HCT116 (cell line): ENCODE data around the gene ZNF276. TPM values are rescaled to one million over a fixed set of nuclear protein-coding genes. Genes with fewer than 3 reads are reported as not detected.

Source experiments
- ATAC-seq: fragments of 200-7000 bp; cut with Tn5 transposase; 2 replicates; pipeline ENCODE4 v1.9.1; 2020; ENCODE audit warnings: mild to moderate bottlenecking, moderate library complexity
- BruUV-seq: library from RNA; stranded (reverse); fragments of 400-500 nt; replicated peaks from 2 replicates; lab custom pipeline; 2021; lab: Mats Ljungman, UMichigan
- CTCF ChIA-PET: fragments of 300-600 bp; sonication (Branson Sonifier 250); formaldehyde crosslinking; loops from one replicate; lab custom pipeline; 2021; ENCODE audit warnings: antibody characterized with exemption; lab: Charles Lee
- POLR2A ChIA-PET: fragments of 300-600, 350-600 bp; sonication (Branson Sonifier 250); formaldehyde crosslinking; loops from one replicate; lab custom pipeline; 2021; ENCODE audit warnings: antibody characterized with exemption; lab: Charles Lee
- RAD21 ChIA-PET, 2 experiments: fragments of 300-600 bp; sonication (Branson Sonifier 250); formaldehyde crosslinking; loops; one replicate each; lab custom pipeline; 2023; ENCODE audit warnings: low total read pairs in 2 of 2; ENCODE audit not compliant: uncharacterized antibody in 2 of 2, unreplicated experiment in 2 of 2, low non-redundant PET in 1 of 2; lab: Charles Lee
- DNase-seq: peaks from one replicate; pipeline ENCODE4 v3.0.0-alpha.2; 2010; ENCODE audit warnings: low read depth, low spot score
- H2AFZ ChIP-seq: fragments of 200-600 bp; shearing (Covaris generic), sonication (generic); 2 replicates; pipeline ENCODE4 v1.6.1; 2017; ENCODE audit warnings: low read depth, mixed run types, mixed read lengths, antibody characterized with exemption, low read length; ENCODE audit not compliant: poor library complexity, severe bottlenecking
- H3K27ac ChIP-seq: 2 replicates; pipeline ENCODE4 v1.5.1; 2012; ENCODE audit warnings: low read depth, low read length
- H3K27me3 ChIP-seq: fragments of 200-600 bp; sonication (generic); 2 replicates; pipeline ENCODE4 v1.6.1; 2016; ENCODE audit warnings: mixed run types, low read length, mixed read lengths; ENCODE audit not compliant: insufficient read depth
- H3K36me3 ChIP-seq, 2 experiments: fragments of 200-500 bp in 1 of 2; fragments of 200-600 bp in 1 of 2; sonication (Bioruptor generic) in 1 of 2; sonication (generic) in 1 of 2; 2 replicates each; pipeline versions ENCODE4 v1.5.1 to v1.6.1; 2014 to 2016; ENCODE audit warnings: low read length in 2 of 2, inconsistent platforms in 1 of 2, mixed read lengths in 1 of 2, mixed run types in 1 of 2; ENCODE audit not compliant: insufficient read depth in 2 of 2, control insufficient read depth in 1 of 2
- H3K4me1 ChIP-seq, 2 experiments: fragments of 200-600 bp in 1 of 2; sonication (generic) in 1 of 2; 2 replicates each; pipeline versions ENCODE4 v1.5.1 to v1.6.1; 2012 to 2017; ENCODE audit warnings: low read length in 2 of 2, inconsistent platforms in 1 of 2, mild to moderate bottlenecking in 1 of 2, mixed read lengths in 1 of 2, mixed run types in 1 of 2, moderate library complexity in 1 of 2; ENCODE audit not compliant: insufficient read depth in 2 of 2, control insufficient read depth in 1 of 2
- H3K4me2 ChIP-seq: fragments of 200-600 bp; sonication (generic); 2 replicates; pipeline ENCODE4 v1.6.1; 2017; ENCODE audit warnings: mixed run types, low read length, mixed read lengths
- H3K4me3 ChIP-seq, 2 experiments: fragments of 200-600 bp in 1 of 2; sonication (generic) in 1 of 2; replicated peaks in 1 of 2; 2 replicates each; pipeline ENCODE4 v1.5.1; 2011 to 2016; ENCODE audit warnings: low read length in 2 of 2, control low read depth in 1 of 2, low read depth in 1 of 2, mild to moderate bottlenecking in 1 of 2, mixed read lengths in 1 of 2, mixed run types in 1 of 2
- H3K79me2 ChIP-seq: fragments of 200-600 bp; sonication (generic); 2 replicates; pipeline ENCODE4 v1.6.1; 2017; ENCODE audit warnings: mild to moderate bottlenecking, mixed run types, low read length, moderate library complexity, mixed read lengths; ENCODE audit not compliant: insufficient read depth
- H3K9ac ChIP-seq: fragments of 200-600 bp; sonication (generic); 2 replicates; pipeline ENCODE4 v1.6.1; 2016; ENCODE audit warnings: low read length, mixed read lengths
- H3K9me2 ChIP-seq: fragments of 200-600 bp; sonication (generic), shearing (Covaris generic); 2 replicates; pipeline ENCODE4 v1.6.1; 2017; ENCODE audit warnings: mixed run types, mild to moderate bottlenecking, moderate library complexity; ENCODE audit not compliant: insufficient read depth
- H3K9me3 ChIP-seq, 2 experiments: fragments of 200-500 bp in 1 of 2; fragments of 200-600 bp in 1 of 2; sonication (Bioruptor generic) in 1 of 2; sonication (generic) in 1 of 2; 2 replicates each; pipeline ENCODE4 v1.6.1; 2014 to 2017; ENCODE audit warnings: low read length in 2 of 2, mixed read lengths in 2 of 2, inconsistent platforms in 1 of 2, low read depth in 1 of 2, mild to moderate bottlenecking in 1 of 2, mixed run types in 1 of 2, moderate library complexity in 1 of 2; ENCODE audit not compliant: control insufficient read depth in 1 of 2, insufficient read depth in 1 of 2
- H4K20me1 ChIP-seq: fragments of 200-600 bp; sonication (generic), shearing (Covaris generic); 2 replicates; pipeline ENCODE4 v1.6.1; 2017; ENCODE audit warnings: mixed run types, mild to moderate bottlenecking, moderate library complexity; ENCODE audit not compliant: insufficient read depth
- CBX3 ChIP-seq: IDR thresholded peaks from 2 replicates; pipeline ENCODE4 v1.6.1; 2012; ENCODE audit warnings: low read depth
- CEBPB ChIP-seq: IDR thresholded peaks from 2 replicates; pipeline ENCODE4 v1.6.1; 2012; ENCODE audit warnings: low read depth
- EGR1 ChIP-seq: IDR thresholded peaks from 2 replicates; pipeline ENCODE4 v1.6.1; 2012; ENCODE audit warnings: low read depth
- ELF1 ChIP-seq: IDR thresholded peaks from 2 replicates; pipeline ENCODE4 v1.6.1; 2012; ENCODE audit warnings: low read depth, borderline replicate concordance
- EZH2 ChIP-seq: fragments of 200-600 bp; sonication (generic); IDR thresholded peaks from 2 replicates; pipeline ENCODE4 v1.6.1; 2017; ENCODE audit warnings: antibody characterized with exemption, mixed run types
- EZH2phosphoT487 ChIP-seq: fragments of 200-600 bp; IDR thresholded peaks from 2 replicates; pipeline ENCODE4 v1.6.1; 2018; ENCODE audit warnings: antibody characterized with exemption, borderline replicate concordance
- FOSL1 ChIP-seq: IDR thresholded peaks from 2 replicates; pipeline ENCODE4 v1.6.1; 2012; ENCODE audit warnings: low read depth
- JUND ChIP-seq: IDR thresholded peaks from 2 replicates; pipeline ENCODE4 v1.6.1; 2012
- POLR2AphosphoS5 ChIP-seq: IDR thresholded peaks from 2 replicates; pipeline ENCODE4 v1.6.1; 2011; ENCODE audit warnings: mild to moderate bottlenecking, low read depth, low read length, moderate library complexity
- RAD21 ChIP-seq: IDR thresholded peaks from 2 replicates; pipeline ENCODE4 v1.6.1; 2012; ENCODE audit warnings: low read depth, mild to moderate bottlenecking
- SP1 ChIP-seq: IDR thresholded peaks from 2 replicates; pipeline ENCODE4 v1.6.1; 2012; ENCODE audit warnings: low read depth
- SRF ChIP-seq: IDR thresholded peaks from 2 replicates; pipeline ENCODE4 v1.6.1; 2012; ENCODE audit warnings: low read depth
- TCF7L2 ChIP-seq: IDR thresholded peaks from 2 replicates; pipeline ENCODE4 v1.7.0; 2011; ENCODE audit warnings: borderline replicate concordance, inconsistent platforms; ENCODE audit not compliant: insufficient read depth, insufficient read length; ENCODE audit errors: extremely low read depth
- YY1 ChIP-seq: IDR thresholded peaks from 2 replicates; pipeline ENCODE4 v1.6.1; 2011; ENCODE audit warnings: low read length, low read depth, moderate library complexity, mild to moderate bottlenecking; ENCODE audit not compliant: insufficient replicate concordance; ENCODE audit errors: extremely low read depth
- ZFX ChIP-seq: fragments of 450-650 bp; IDR thresholded peaks from 2 replicates; pipeline ENCODE4 v1.6.1; 2017
- ZNF274 ChIP-seq: fragments of 200-500 bp; sonication (Bioruptor generic); IDR thresholded peaks from 2 replicates; pipeline ENCODE4 v1.6.1; 2014; ENCODE audit warnings: mild to moderate bottlenecking, low read depth, low read length, inconsistent platforms
- intact Hi-C: fragments of 100-400 bp; cut with micrococcal nuclease; formaldehyde crosslinking; loops from 2 replicates; pipeline ENCODE4 v1.10.0; 2022
- total RNA-seq: library from RNA; stranded (reverse); gene quantifications from one replicate; pipeline ENCODE4 v1.2.1, GENCODE V29; 2021; ENCODE audit not compliant: unreplicated experiment
- TF ChIP-seq, protein P1 (sequence below): IDR thresholded peaks from 2 replicates; pipeline ENCODE4 v1.6.1; 2012; ENCODE audit warnings: low read depth
- TF ChIP-seq, protein P2 (sequence below): IDR thresholded peaks from 2 replicates; pipeline ENCODE4 v1.6.1; 2012
- TF ChIP-seq, protein P3 (sequence below): IDR thresholded peaks from 2 replicates; pipeline ENCODE4 v1.6.1; 2012
- TF ChIP-seq, protein P4 (sequence below), 3 experiments: fragments of 200-600 bp in 1 of 3; sonication (generic) in 1 of 3; IDR thresholded peaks in 2 of 3; conservative IDR thresholded peaks in 1 of 3; 2 replicates each; pipeline ENCODE4 v1.5.1; 2012 to 2017; ENCODE audit warnings: low read depth in 2 of 3, low read length in 2 of 3, antibody characterized with exemption in 1 of 3, borderline replicate concordance in 1 of 3, control low read depth in 1 of 3, mild to moderate bottlenecking in 1 of 3, mixed read lengths in 1 of 3, mixed run types in 1 of 3, moderate library complexity in 1 of 3; ENCODE audit not compliant: insufficient read depth in 1 of 3

ZNF276 gene
- total RNA-seq, 1 experiment from 2014 or later, result 49.9 TPM

DNA sequence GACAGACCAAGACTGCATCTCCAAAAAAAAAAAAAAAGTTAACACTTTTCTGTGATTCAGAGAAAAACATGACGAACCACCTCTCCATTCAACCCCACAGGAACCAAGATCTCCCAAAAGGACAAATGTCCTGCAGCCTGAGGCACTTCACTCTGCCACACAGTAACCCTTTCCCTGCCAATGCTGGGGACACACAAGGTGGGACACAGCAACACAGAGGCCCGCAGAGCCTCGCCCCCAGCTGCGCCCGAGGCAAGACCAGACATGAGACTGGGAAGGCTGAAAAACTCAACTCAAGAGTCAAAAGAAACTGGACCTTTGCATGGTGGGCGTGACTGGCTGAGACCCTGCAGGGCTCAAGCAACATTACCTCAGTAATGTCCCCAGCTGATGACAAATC is 61.2 kb downstream of the ZNF276 start:
- no TSS peak for BruUV-seq
- Histone ChIP-seq H3K4me3 (no peak overlapping the region), H3K9ac (no peak overlapping the region), H3K27ac (no peak overlapping the region), H3K79me2 (peaks cover 32% of the 10 kb centered on the region), H3K4me1 (no peaks in the 10 kb centered on the region), H3K9me3 (no peaks in the 10 kb centered on the region), H3K9me2 (no peaks in the 10 kb centered on the region), H3K27me3 (no peaks in the 10 kb centered on the region), H2AFZ (no peak overlapping the region), H3K4me2 (no peak overlapping the region), H3K36me3 (peaks cover 55 to 71% of the 10 kb centered on the region in 2 experiments), H4K20me1 (0 out of 2 replicates have a peak, but pooled peaks cover 5% of the 10 kb centered on the region)
- intact Hi-C loops, result no loop called here
- RAD21 ChIA-PET, result no interaction called here
- TF ChIP-seq, protein P1, sequence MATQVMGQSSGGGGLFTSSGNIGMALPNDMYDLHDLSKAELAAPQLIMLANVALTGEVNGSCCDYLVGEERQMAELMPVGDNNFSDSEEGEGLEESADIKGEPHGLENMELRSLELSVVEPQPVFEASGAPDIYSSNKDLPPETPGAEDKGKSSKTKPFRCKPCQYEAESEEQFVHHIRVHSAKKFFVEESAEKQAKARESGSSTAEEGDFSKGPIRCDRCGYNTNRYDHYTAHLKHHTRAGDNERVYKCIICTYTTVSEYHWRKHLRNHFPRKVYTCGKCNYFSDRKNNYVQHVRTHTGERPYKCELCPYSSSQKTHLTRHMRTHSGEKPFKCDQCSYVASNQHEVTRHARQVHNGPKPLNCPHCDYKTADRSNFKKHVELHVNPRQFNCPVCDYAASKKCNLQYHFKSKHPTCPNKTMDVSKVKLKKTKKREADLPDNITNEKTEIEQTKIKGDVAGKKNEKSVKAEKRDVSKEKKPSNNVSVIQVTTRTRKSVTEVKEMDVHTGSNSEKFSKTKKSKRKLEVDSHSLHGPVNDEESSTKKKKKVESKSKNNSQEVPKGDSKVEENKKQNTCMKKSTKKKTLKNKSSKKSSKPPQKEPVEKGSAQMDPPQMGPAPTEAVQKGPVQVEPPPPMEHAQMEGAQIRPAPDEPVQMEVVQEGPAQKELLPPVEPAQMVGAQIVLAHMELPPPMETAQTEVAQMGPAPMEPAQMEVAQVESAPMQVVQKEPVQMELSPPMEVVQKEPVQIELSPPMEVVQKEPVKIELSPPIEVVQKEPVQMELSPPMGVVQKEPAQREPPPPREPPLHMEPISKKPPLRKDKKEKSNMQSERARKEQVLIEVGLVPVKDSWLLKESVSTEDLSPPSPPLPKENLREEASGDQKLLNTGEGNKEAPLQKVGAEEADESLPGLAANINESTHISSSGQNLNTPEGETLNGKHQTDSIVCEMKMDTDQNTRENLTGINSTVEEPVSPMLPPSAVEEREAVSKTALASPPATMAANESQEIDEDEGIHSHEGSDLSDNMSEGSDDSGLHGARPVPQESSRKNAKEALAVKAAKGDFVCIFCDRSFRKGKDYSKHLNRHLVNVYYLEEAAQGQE, result no peak
- no peak for TF ChIP-seq EGR1
- no peak for TF ChIP-seq EZH2
- no peak for TF ChIP-seq FOSL1
- no peak for TF ChIP-seq TCF7L2
- TF ChIP-seq, protein P2, sequence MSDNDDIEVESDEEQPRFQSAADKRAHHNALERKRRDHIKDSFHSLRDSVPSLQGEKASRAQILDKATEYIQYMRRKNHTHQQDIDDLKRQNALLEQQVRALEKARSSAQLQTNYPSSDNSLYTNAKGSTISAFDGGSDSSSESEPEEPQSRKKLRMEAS, result no peak
- no peak for TF ChIP-seq SP1
- TF ChIP-seq EZH2phosphoT487, result no peak
- TF ChIP-seq ZNF274, result no peak
- no peak for TF ChIP-seq RAD21
- TF ChIP-seq YY1, result no peak
- TF ChIP-seq, protein P3, sequence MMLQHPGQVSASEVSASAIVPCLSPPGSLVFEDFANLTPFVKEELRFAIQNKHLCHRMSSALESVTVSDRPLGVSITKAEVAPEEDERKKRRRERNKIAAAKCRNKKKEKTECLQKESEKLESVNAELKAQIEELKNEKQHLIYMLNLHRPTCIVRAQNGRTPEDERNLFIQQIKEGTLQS, result no peak
- no peak for TF ChIP-seq JUND
- TF ChIP-seq ZFX, result no peak
- TF ChIP-seq POLR2AphosphoS5, result no peak
- TF ChIP-seq, protein P4, sequence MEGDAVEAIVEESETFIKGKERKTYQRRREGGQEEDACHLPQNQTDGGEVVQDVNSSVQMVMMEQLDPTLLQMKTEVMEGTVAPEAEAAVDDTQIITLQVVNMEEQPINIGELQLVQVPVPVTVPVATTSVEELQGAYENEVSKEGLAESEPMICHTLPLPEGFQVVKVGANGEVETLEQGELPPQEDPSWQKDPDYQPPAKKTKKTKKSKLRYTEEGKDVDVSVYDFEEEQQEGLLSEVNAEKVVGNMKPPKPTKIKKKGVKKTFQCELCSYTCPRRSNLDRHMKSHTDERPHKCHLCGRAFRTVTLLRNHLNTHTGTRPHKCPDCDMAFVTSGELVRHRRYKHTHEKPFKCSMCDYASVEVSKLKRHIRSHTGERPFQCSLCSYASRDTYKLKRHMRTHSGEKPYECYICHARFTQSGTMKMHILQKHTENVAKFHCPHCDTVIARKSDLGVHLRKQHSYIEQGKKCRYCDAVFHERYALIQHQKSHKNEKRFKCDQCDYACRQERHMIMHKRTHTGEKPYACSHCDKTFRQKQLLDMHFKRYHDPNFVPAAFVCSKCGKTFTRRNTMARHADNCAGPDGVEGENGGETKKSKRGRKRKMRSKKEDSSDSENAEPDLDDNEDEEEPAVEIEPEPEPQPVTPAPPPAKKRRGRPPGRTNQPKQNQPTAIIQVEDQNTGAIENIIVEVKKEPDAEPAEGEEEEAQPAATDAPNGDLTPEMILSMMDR (IDR thresholded peaks at IDR 0.05 in 2 of 3, conservative IDR thresholded peaks at IDR 0.05 in 1 of 3; ENCODE audit: borderline replicate concordance in 1 of 3, insufficient read depth in 1 of 3, low read depth in 2 of 3, low read length in 2 of 3), result no peak
- no peak for TF ChIP-seq CBX3
- no peak for TF ChIP-seq SRF
- no peak for TF ChIP-seq CEBPB
- TF ChIP-seq ELF1, result no peak
- POLR2A ChIA-PET, result no interaction called here
- DNase-seq (no peak), ATAC-seq (no peak)
- CTCF ChIA-PET, result no interaction called here
